ENCODE measurements around the gene CASP1.

DNA sequence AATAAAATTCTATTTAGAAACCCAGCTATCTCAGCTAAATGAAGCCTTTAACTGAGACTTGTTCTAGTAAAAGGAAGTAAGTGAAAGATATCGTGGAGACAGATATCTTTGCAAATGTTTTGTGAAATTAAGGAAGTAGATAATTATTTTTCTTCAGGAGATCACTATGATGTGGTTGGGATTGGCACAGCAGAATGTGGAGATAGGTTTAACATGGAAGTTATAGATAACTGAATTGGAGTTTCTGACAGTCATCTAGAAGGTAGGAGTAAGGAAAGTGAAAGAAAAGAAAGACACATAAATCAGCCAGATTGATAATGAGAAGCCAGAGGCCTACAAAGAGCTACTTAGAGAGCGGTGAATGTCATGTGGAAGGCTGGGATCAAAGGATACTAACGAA, 7.3 kb downstream of the CASP1 start:
- TF ChIP-seq POLR2AphosphoS5 (IDR thresholded peaks at IDR 0.05) = no peak
- TF ChIP-seq, protein P1, sequence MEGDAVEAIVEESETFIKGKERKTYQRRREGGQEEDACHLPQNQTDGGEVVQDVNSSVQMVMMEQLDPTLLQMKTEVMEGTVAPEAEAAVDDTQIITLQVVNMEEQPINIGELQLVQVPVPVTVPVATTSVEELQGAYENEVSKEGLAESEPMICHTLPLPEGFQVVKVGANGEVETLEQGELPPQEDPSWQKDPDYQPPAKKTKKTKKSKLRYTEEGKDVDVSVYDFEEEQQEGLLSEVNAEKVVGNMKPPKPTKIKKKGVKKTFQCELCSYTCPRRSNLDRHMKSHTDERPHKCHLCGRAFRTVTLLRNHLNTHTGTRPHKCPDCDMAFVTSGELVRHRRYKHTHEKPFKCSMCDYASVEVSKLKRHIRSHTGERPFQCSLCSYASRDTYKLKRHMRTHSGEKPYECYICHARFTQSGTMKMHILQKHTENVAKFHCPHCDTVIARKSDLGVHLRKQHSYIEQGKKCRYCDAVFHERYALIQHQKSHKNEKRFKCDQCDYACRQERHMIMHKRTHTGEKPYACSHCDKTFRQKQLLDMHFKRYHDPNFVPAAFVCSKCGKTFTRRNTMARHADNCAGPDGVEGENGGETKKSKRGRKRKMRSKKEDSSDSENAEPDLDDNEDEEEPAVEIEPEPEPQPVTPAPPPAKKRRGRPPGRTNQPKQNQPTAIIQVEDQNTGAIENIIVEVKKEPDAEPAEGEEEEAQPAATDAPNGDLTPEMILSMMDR (IDR thresholded peaks at IDR 0.05) = no peak
- TF ChIP-seq POLR2A (IDR thresholded peaks at IDR 0.05) = no peak
- no peak for TF ChIP-seq EP300 (IDR thresholded peaks at IDR 0.05)

Data from upper lobe of left lung (tissue), 4 donors.